GM12878 (cell line): ENCODE measurements around the gene SLC6A3. TPM values are rescaled to one million over a fixed set of nuclear protein-coding genes. Genes with fewer than 3 reads are reported as not detected.

Experiments used
- ATAC-seq: fragments of 200-7000 bp; cut with Tn5 transposase; 3 replicates; pipeline ENCODE4 v1.9.1; 2020; ENCODE audit warnings: mild to moderate bottlenecking, moderate library complexity
- BruUV-seq: library from RNA; stranded (reverse); fragments of 400-500 nt; replicated peaks from 2 replicates; lab custom pipeline; 2021; lab: Mats Ljungman, UMichigan
- CTCF ChIA-PET: fragments of 300-600 bp; sonication (Branson Sonifier 250); formaldehyde crosslinking; extraction: SDS; loops from one replicate; lab custom pipeline; 2021; ENCODE audit warnings: inconsistent platforms; lab: Yijun Ruan, JAX
- POLR2A ChIA-PET: fragments of 350-600 bp; formaldehyde crosslinking; extraction: SDS; loops from one replicate; lab custom pipeline; 2021; ENCODE audit warnings: inconsistent platforms; lab: Charles Lee
- RAD21 ChIA-PET: fragments of 300-600 bp; sonication (Branson Sonifier 250); formaldehyde crosslinking; loops from one replicate; lab custom pipeline; 2023; ENCODE audit warnings: antibody characterized with exemption; ENCODE audit not compliant: unreplicated experiment; lab: Charles Lee
- SMC1A ChIA-PET: fragments of 300-600 bp; sonication (Branson Sonifier 250); formaldehyde crosslinking; loops from one replicate; lab custom pipeline; 2023; ENCODE audit not compliant: unreplicated experiment, uncharacterized antibody; lab: Charles Lee
- DNase-seq: peaks from one replicate; pipeline ENCODE4 v3.0.0-alpha.2; 2011; ENCODE audit warnings: low read depth, low spot score
- FAIRE-seq: peaks from 3 replicates; lab custom pipeline; 2011; peaks lifted over from hg19 to GRCh38; lab: Jason Lieb, UNC
- H2AFZ ChIP-seq: 2 replicates; pipeline ENCODE4 v1.6.0; 2011; ENCODE audit warnings: low read depth, low read length, control low read depth; ENCODE audit not compliant: control insufficient read depth
- H3K27ac ChIP-seq: 2 replicates; pipeline ENCODE4 v1.5.1; 2011; ENCODE audit warnings: control low read depth; ENCODE audit not compliant: control insufficient read depth, insufficient read depth
- H3K27me3 ChIP-seq, 2 experiments: replicated peaks in 1 of 2; 2 replicates each; pipeline versions ENCODE4 v1.6.0 to v1.6.1; 2011; ENCODE audit warnings: low read length in 1 of 2; ENCODE audit not compliant: control insufficient read depth in 2 of 2, insufficient read depth in 2 of 2
- H3K36me3 ChIP-seq, 2 experiments: 2 replicates each; pipeline ENCODE4 v1.5.1; 2011; ENCODE audit warnings: low read length in 1 of 2; ENCODE audit not compliant: control insufficient read depth in 2 of 2, insufficient read depth in 2 of 2
- H3K4me1 ChIP-seq: 2 replicates; pipeline ENCODE4 v1.6.1; 2011; ENCODE audit warnings: mild to moderate bottlenecking, low read length, moderate library complexity, mixed read lengths; ENCODE audit not compliant: control insufficient read depth, insufficient read depth
- H3K4me2 ChIP-seq: 2 replicates; pipeline ENCODE4 v1.6.0; 2011; ENCODE audit warnings: control low read depth; ENCODE audit not compliant: control insufficient read depth, insufficient read depth
- H3K4me3 ChIP-seq: fragments of 200-600 bp; sonication (generic); 2 replicates; pipeline ENCODE4 v1.5.1; 2016
- H3K79me2 ChIP-seq: 2 replicates; pipeline ENCODE4 v1.6.0; 2011; ENCODE audit warnings: low read length; ENCODE audit not compliant: control insufficient read depth, insufficient read depth
- H3K9ac ChIP-seq: 2 replicates; pipeline ENCODE4 v1.8.0; 2011; ENCODE audit warnings: low read length, control low read depth, mixed read lengths; ENCODE audit not compliant: control insufficient read depth, insufficient read depth
- H3K9me3 ChIP-seq: replicated peaks from 3 replicates; pipeline ENCODE4 v1.5.1; 2011; ENCODE audit warnings: mild to moderate bottlenecking, low read length; ENCODE audit not compliant: control insufficient read depth, insufficient read depth
- H4K20me1 ChIP-seq: 2 replicates; pipeline ENCODE4 v1.6.0; 2011; ENCODE audit not compliant: control insufficient read depth, insufficient read depth
- ATF7 ChIP-seq: fragments of 450-650 bp; IDR thresholded peaks from 2 replicates; pipeline ENCODE4 v1.6.1; 2016; ENCODE audit warnings: low read depth, mild to moderate bottlenecking
- CBX5 ChIP-seq: sonication (generic); IDR thresholded peaks from 2 replicates; pipeline ENCODE4 v1.6.1; 2016; ENCODE audit warnings: low read depth, moderate library complexity, mild to moderate bottlenecking, inconsistent platforms
- CHD2 ChIP-seq: IDR thresholded peaks from 2 replicates; pipeline ENCODE4 v1.6.1; 2011; ENCODE audit warnings: low read depth, low read length, improper control_type of control experiment, borderline replicate concordance
- KDM1A ChIP-seq: fragments of 200-600 bp; sonication (generic); IDR thresholded peaks from 2 replicates; pipeline ENCODE4 v1.6.1; 2016; ENCODE audit warnings: borderline replicate concordance
- RAD21 ChIP-seq: IDR thresholded peaks from 2 replicates; pipeline ENCODE4 v1.6.1; 2011; ENCODE audit warnings: mild to moderate bottlenecking, low read depth, low read length, moderate library complexity; ENCODE audit not compliant: insufficient read depth
- SMARCA5 ChIP-seq: fragments of 450-650 bp; IDR thresholded peaks from 2 replicates; pipeline ENCODE4 v1.6.1; 2017; ENCODE audit warnings: mild to moderate bottlenecking
- SREBF1 ChIP-seq: IDR thresholded peaks from 2 replicates; pipeline ENCODE4 v1.6.1; 2012; ENCODE audit warnings: mild to moderate bottlenecking, low read length
- SREBF2 ChIP-seq: IDR thresholded peaks from 2 replicates; pipeline ENCODE4 v1.6.1; 2012; ENCODE audit warnings: mild to moderate bottlenecking, low read length
- TARDBP ChIP-seq: IDR thresholded peaks from 2 replicates; pipeline ENCODE4 v1.6.1; 2016; ENCODE audit warnings: borderline replicate concordance
- WGBS: methylation state at CpG from one replicate; pipeline ENCODE4 v1.1.6; 2016; ENCODE audit warnings: low lambda C conversion rate; ENCODE audit not compliant: insufficient replicate concordance, insufficient coverage; ENCODE audit errors: missing lambda C conversion rate; 5-methylcytosine and 5-hydroxymethylcytosine counted together
- in situ Hi-C: fragments of 300-500 bp; cut with MboI; formaldehyde crosslinking; loops from 9 replicates; pipeline ENCODE4 v1.14.3; 2018; ENCODE audit warnings: mixed read lengths
- intact Hi-C: fragments of 100-400 bp; cut with micrococcal nuclease; formaldehyde crosslinking; loops from one replicate; pipeline ENCODE4 v1.14.2; 2022; ENCODE audit not compliant: unreplicated experiment
- polyA plus RNA-seq, 11 experiments: library from polyadenylated mRNA; depleted of rRNA in 4 of 11; unstranded in 6 of 11; stranded (reverse) in 5 of 11; fragments of >200 nt; fragmentation: Nextera tagmentation in 4 of 11; fragmentation: Illumina TruSeq in 1 of 11; extraction: Ambion mirVana in 4 of 11; extraction: Trizol in 1 of 11; gene quantifications; 1 replicate in 1 of 11; 2 replicates in 10 of 11; pipeline versions ENCODE4 v1.2.1 to v1.2.3, GENCODE V29; 2011 to 2016; ENCODE audit warnings: inconsistent platforms in 2 of 11, missing spikeins in 2 of 11, low read depth in 1 of 11
- total RNA-seq, 4 experiments: library from RNA; depleted of rRNA in 3 of 4; stranded (reverse); fragments of >200 nt in 3 of 4; fragmentation: Illumina TruSeq in 1 of 4; extraction: Trizol in 1 of 4; gene quantifications; 2 replicates each; pipeline versions ENCODE4 v1.2.1 to v1.2.3, GENCODE V29; 2013 to 2021
- TF ChIP-seq, protein P1 (sequence below): fragments of 450-650 bp; IDR thresholded peaks from 2 replicates; pipeline ENCODE4 v1.6.1; 2017; ENCODE audit warnings: mild to moderate bottlenecking, moderate library complexity

Gene SLC6A3
- total and polyA plus RNA-seq, 10 of the 15 experiments (the other 5 are each of a cell fraction or from before 2014, with no cell fraction given): 0.01 TPM; not detected in 9

DNA sequence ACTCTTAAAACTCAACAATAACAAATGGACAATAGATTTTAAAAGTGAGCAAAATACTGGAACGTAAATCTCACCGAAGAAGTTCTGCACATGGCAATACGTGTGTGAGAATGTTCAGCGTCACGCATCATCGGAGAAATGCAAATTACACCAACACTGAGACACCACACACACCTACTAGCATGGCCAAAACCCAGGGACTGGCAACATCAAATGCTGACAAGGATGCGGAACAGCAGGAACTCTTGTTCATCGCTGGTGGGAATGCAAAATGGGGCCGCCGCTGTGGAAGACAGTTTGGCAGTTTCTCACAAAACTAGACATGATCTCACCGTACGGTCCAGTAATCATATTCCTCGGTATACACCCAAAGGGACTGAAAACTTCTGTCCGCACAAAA is 78.7 kb downstream of the SLC6A3 start (continued):
- TF ChIP-seq CBX5 (peak; percentile 50; the same call in 1 of the 2 replicates), KDM1A (no peak), SMARCA5 (peak; percentile 64; the same call in 1 of the 2 replicates)
- TF ChIP-seq, protein P1, sequence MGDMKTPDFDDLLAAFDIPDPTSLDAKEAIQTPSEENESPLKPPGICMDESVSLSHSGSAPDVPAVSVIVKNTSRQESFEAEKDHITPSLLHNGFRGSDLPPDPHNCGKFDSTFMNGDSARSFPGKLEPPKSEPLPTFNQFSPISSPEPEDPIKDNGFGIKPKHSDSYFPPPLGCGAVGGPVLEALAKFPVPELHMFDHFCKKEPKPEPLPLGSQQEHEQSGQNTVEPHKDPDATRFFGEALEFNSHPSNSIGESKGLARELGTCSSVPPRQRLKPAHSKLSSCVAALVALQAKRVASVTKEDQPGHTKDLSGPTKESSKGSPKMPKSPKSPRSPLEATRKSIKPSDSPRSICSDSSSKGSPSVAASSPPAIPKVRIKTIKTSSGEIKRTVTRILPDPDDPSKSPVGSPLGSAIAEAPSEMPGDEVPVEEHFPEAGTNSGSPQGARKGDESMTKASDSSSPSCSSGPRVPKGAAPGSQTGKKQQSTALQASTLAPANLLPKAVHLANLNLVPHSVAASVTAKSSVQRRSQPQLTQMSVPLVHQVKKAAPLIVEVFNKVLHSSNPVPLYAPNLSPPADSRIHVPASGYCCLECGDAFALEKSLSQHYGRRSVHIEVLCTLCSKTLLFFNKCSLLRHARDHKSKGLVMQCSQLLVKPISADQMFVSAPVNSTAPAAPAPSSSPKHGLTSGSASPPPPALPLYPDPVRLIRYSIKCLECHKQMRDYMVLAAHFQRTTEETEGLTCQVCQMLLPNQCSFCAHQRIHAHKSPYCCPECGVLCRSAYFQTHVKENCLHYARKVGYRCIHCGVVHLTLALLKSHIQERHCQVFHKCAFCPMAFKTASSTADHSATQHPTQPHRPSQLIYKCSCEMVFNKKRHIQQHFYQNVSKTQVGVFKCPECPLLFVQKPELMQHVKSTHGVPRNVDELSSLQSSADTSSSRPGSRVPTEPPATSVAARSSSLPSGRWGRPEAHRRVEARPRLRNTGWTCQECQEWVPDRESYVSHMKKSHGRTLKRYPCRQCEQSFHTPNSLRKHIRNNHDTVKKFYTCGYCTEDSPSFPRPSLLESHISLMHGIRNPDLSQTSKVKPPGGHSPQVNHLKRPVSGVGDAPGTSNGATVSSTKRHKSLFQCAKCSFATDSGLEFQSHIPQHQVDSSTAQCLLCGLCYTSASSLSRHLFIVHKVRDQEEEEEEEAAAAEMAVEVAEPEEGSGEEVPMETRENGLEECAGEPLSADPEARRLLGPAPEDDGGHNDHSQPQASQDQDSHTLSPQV: no peak

DNA sequence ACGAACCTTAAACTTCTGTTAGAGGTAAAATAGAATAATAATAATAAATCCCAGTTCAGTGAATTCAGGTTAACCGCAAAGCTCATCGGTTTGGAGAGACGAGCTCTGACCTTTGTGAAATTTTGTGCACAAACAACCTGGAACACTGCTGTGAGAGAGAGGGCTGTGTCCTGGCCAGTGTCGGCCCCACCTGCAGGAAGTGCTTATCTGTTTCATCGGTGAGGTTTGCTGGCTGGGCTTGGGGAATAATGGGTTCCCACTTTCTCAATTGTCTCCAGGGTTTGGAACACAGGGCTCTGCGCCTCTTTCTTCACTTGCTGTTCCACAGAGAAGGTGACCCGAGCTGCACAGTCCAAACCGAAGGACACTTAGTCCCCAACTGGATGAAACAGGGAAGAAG is 81.0 kb downstream of the SLC6A3 start:
- FAIRE-seq: no peak
- no peaks in the 10 kb centered on the region for H4K20me1 ChIP-seq
- no peaks in the 10 kb centered on the region for H3K79me2 ChIP-seq
- no peak overlapping the region for H3K27ac ChIP-seq
- no peak overlapping the region for H3K9ac ChIP-seq
- H3K4me1 ChIP-seq: peaks cover 9% of the 10 kb centered on the region
- H3K27me3 ChIP-seq: no peaks in the 10 kb centered on the region; a peak in 2 of 4 replicates
- H2AFZ ChIP-seq: no peak overlapping the region
- CTCF ChIA-PET: interaction anchor here (1.4 kb wide), 1 partner anchor 281 kb away, joined by 4 read pairs; no protein-coding TSS in a partner anchor
- no TSS peak for BruUV-seq
- SMC1A ChIA-PET: interaction anchor here (0.8 kb wide), 1 partner anchor 10 kb away, joined by 5 read pairs; no protein-coding TSS in a partner anchor
- no peak for DNase-seq
- intact Hi-C loops: no loop called here
- WGBS: 45% methylated on average over 9 of the region's 9 CpGs
- POLR2A ChIA-PET: no interaction called here
- TF ChIP-seq TARDBP (no peak), CHD2 (no peak), ATF7 (no peak), SREBF1 (no peak), SREBF2 (no peak), RAD21 (no peak)
- TF ChIP-seq, all 136 proteins: peak for 0
- H3K4me3 ChIP-seq: no peak overlapping the region
- RAD21 ChIA-PET: no interaction called here
- no peak overlapping the region for H3K4me2 ChIP-seq
- no peak for ATAC-seq
- in situ Hi-C loops: no loop called here
- no peaks in the 10 kb centered on the region for H3K36me3 ChIP-seq
- no peaks in the 10 kb centered on the region for H3K9me3 ChIP-seq
